D721Med (cell line): ENCODE data around the gene SIL1.

Source experiments
- DNase-seq: peaks from one replicate; pipeline ENCODE4 v3.0.0; 2011; ENCODE audit warnings: low spot score; ENCODE audit not compliant: insufficient read length
- FAIRE-seq: peaks from 2 replicates; lab custom pipeline; 2011; peaks lifted over from hg19 to GRCh38; lab: Jason Lieb, UNC
- CTCF ChIP-seq: IDR thresholded peaks from 2 replicates; pipeline ENCODE4 v1.5.1; 2012; ENCODE audit warnings: mild to moderate bottlenecking, control low read depth; ENCODE audit not compliant: insufficient read depth; ENCODE audit errors: missing control alignments

Gene SIL1

DNA sequence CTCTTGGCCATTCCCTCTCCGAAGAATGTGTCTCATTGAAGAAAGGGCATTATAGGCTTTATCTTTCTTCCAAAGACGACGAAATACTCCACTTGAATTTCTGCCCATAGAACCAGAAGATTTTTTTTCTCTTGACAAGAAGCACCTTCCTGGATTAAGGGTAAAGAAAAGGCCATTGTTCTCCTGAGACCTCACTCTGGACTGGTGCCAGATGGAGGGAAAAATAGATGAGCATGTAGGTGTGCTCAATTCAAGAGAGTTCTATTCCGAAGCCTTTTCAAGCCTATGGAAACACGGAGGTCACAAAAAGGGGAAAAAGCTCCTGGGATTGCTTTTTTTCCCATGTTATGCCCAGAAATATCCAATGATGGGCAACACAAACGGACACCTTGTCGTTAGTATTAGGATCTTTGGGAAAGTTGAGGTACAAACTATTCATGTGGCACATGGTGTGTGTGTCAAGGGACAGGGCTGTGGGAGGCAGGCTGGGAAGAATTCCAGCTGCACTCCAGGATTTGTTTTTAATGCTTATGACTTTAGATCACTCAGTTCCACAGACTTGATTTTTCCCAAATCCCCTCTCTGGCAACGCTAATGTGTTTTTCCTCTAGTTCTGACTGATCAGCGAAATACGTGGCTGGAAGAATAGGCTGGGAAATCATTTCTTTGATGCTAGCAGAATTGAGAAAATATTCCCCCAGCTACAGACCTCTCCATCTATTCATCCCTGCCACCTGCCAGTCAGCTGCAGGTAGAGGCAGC lies 89.9 kb downstream of the SIL1 start:
- FAIRE-seq (no peak), DNase-seq (no peak)
- TF ChIP-seq CTCF, result no peak

GRCh38 chr5:139105621-139106071 lies 92.5 kb downstream of the SIL1 start:
- DNase-seq (peak; percentile 33), FAIRE-seq (no peak)
- no peak for TF ChIP-seq CTCF

DNA sequence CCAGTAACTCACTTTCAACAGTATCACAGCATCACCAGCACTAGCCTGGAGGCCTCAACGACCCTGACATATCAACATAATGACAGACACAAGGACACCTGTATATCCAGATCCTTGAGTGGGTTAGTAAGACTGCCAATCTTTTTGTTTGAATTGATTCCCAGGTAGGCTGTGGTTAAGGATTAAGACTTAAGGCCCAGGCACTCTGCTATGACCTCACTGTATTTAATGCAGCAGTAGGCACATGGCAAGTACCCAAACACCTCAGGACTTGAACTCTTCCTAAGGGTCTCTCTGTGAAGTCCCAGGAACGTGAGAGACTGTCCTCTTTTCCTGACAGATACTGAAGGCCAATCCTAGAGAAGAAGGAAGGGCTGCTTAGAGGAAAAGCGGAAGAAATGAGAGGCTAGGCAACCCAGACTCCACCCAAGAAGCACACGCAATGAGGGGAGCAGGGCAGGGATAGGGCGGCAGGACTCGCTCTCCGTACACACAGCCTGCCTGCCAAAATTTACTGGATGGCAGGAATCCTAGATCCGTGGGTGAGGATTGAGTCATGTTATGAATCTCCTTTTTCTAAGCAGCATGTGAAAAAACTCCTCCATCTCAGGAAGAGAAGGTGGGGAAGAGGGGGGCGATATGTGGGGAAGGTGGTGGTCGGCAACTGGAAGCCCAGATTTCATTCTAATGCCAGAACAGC lies 93.4 kb downstream of the SIL1 start:
- DNase-seq, result no peak
- FAIRE-seq, result no peak
- no peak for TF ChIP-seq CTCF

DNA sequence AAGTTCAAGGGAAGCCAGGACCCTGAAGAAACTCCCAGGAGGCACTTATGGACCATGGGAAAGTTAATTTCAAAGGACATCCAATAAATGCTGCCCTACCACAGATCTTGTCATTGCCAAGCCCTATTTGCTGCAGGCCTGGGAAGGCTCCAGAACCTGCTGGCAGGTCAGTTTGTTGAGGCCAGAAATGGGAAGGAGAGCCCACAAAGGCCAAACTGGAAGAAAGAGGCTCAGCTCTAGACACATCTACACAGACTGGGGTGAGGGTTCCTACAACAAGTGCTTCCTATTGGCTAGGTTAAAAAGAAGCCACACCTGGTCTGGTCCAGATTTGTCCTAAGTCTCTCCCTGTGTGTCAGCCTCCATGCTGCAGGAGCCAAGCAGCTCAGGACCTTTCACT lies 94.4 kb downstream of the SIL1 start:
- no peak for DNase-seq
- no peak for FAIRE-seq
- TF ChIP-seq CTCF, result no peak

GRCh38 chr5:139100825-139101224 lies 97.3 kb downstream of the SIL1 start:
- no peak for TF ChIP-seq CTCF
- DNase-seq, result no peak
- FAIRE-seq, result no peak

GRCh38 chr5:139094154-139095131 lies 103.7 kb downstream of the SIL1 start:
- no peak for DNase-seq

More at GRCh38 chr5:139094154-139095131, 103.7 kb downstream of the SIL1 start:
- no peak for FAIRE-seq
- TF ChIP-seq CTCF, result no peak
